PC-3 (cell line): ENCODE measurements around the gene TINCR.

Experiments used
- CTCF ChIP-seq: fragments of 300-600 bp; sonication (generic); conservative IDR thresholded peaks from 2 replicates; pipeline ENCODE4 v1.5.1; 2017; ENCODE audit warnings: antibody characterized with exemption, low read depth, mild to moderate bottlenecking, low read length
- EZH2 ChIP-seq: fragments of 300-600 bp; sonication (generic); IDR thresholded peaks from one replicate; pipeline ENCODE4 v1.6.1; 2017; ENCODE audit warnings: antibody characterized with exemption, mild to moderate bottlenecking, low read length; ENCODE audit not compliant: unreplicated experiment

DNA sequence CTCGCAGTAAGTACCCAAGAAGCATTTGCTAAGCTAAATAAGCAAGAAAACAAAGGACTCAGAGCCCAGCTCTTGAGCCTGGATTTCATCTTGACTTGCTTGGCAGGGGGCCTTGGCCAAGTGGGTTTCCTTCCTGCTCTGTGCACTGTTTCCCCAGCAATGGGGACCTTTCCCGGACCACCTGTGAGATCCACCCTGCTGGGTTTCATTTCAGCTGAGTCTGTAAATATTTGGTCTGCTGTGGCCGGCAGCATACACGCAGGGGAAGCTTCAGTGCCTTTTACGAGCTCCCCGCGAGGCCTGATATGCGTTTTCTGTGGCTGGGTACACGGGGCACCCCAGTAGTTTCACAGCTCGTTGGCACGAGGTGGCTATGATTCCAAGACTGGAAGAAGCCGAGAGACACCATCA lies 12.4 kb upstream of the TINCR start:
- TF ChIP-seq CTCF (no peak), EZH2 (no peak)
